ENCODE measurements around the gene PRRT2.

PRRT2 gene

DNA sequence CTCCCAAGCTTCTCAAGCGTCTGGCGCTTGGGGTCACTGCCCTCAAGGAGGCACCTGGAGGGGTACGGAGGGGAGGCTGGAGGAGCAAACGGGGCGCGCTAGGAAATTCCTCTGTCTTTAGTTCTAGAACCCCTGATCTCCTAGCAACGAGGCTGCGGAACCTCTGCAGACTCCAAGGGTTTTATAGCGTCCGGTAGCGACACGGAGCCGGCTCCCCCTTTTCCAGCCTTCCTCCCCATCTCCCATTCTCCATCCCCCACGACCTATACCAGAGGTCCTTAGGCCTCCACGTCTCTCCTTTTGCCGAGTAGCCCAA is 51.6 kb downstream of the PRRT2 start:
- DNase-seq: no peak

DNA sequence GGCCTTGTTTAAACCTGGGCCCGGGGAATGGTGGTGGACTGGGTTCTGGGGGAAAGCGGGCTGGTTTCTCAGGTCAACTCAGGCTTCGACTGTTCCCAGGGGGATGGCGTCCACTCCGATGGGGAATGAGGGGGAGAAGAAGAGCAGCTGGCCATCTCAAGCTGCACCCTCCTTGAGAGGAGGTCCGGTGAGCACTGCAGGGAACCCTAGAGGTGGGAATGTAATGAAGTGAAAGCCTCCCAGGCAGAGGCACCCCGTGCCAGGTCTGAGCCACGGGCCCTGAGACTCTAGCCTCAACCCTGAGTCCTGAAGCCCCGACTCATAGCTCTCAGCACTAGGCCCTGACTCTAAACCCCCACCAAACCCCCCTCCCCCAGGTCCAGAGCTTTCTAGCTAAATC is 52.2 kb downstream of the PRRT2 start:
- DNase-seq: no peak

Measured in femur (tissue), 1 donor.